Astrocyte (in vitro differentiated cells and primary cell): ENCODE measurements around the gene RGL1.

ENCODE experiments used
- EZH2 ChIP-seq: IDR thresholded peaks from 2 replicates; pipeline ENCODE4 v1.6.1; 2012; ENCODE audit warnings: mild to moderate bottlenecking, low read length, inconsistent platforms; ENCODE audit not compliant: insufficient read depth
- TF ChIP-seq, protein P1 (sequence below): IDR thresholded peaks from 2 replicates; pipeline ENCODE4 v1.5.1; 2011; ENCODE audit warnings: low read depth, mild to moderate bottlenecking, inconsistent platforms, low read length, moderate library complexity; ENCODE audit not compliant: insufficient read depth

DNA sequence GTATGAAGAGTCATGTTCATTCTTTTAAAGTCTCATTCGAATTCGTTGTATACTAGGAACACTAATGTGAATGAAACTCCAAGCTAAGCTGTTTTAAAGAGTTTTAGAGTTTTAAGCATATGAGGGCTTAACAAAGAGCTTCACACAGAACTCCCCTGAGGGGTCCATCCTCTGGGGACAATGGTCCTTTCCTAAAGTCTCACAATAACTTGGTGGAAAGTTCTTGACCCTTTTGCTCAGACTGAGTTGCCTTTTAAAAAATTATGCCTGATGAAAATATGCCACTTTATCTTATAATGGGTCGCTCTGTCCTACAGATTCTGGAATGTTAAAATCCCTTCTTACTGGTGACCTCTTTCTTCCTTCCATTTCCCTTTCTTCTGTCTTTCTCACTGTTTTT is 64.3 kb downstream of the RGL1 start:
- no peak for TF ChIP-seq EZH2
- TF ChIP-seq, protein P1, sequence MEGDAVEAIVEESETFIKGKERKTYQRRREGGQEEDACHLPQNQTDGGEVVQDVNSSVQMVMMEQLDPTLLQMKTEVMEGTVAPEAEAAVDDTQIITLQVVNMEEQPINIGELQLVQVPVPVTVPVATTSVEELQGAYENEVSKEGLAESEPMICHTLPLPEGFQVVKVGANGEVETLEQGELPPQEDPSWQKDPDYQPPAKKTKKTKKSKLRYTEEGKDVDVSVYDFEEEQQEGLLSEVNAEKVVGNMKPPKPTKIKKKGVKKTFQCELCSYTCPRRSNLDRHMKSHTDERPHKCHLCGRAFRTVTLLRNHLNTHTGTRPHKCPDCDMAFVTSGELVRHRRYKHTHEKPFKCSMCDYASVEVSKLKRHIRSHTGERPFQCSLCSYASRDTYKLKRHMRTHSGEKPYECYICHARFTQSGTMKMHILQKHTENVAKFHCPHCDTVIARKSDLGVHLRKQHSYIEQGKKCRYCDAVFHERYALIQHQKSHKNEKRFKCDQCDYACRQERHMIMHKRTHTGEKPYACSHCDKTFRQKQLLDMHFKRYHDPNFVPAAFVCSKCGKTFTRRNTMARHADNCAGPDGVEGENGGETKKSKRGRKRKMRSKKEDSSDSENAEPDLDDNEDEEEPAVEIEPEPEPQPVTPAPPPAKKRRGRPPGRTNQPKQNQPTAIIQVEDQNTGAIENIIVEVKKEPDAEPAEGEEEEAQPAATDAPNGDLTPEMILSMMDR: no peak
